A673 (cell line): ENCODE measurements around the gene GRM3. TPM values are rescaled to one million over a fixed set of nuclear protein-coding genes. Genes with fewer than 3 reads are reported as not detected.

ENCODE experiments used
- BruUV-seq: library from RNA; stranded (reverse); fragments of 400-500 nt; replicated peaks from 2 replicates; lab custom pipeline; 2021; lab: Mats Ljungman, UMichigan
- CTCF ChIA-PET: fragments of 300-600 bp; sonication (Branson Sonifier 250); formaldehyde crosslinking; loops from one replicate; lab custom pipeline; 2022; ENCODE audit warnings: antibody characterized with exemption; lab: Charles Lee
- POLR2A ChIA-PET: fragments of 300-600 bp; sonication (Branson Sonifier 250); formaldehyde crosslinking; loops from one replicate; lab custom pipeline; 2022; ENCODE audit warnings: antibody characterized with exemption; ENCODE audit not compliant: low non-redundant PET; lab: Charles Lee
- DNase-seq: peaks from one replicate; pipeline ENCODE4 v3.0.0-alpha.2; 2015; ENCODE audit warnings: low spot score
- H3K27ac ChIP-seq: fragments of 200-600 bp; sonication (generic); 2 replicates; pipeline ENCODE4 v1.5.1; 2016; ENCODE audit warnings: mixed run types, low read depth, mild to moderate bottlenecking, mixed read lengths, antibody characterized with exemption, low read length; ENCODE audit not compliant: poor library complexity, severe bottlenecking
- H3K27me3 ChIP-seq: fragments of 200-600 bp; sonication (generic); replicated peaks from 2 replicates; pipeline ENCODE4 v1.6.1; 2017; ENCODE audit warnings: mixed run types, low read depth, mild to moderate bottlenecking, mixed read lengths, antibody characterized with exemption, low read length; ENCODE audit not compliant: insufficient read depth, poor library complexity
- H3K36me3 ChIP-seq: fragments of 200-600 bp; sonication (generic); 2 replicates; pipeline ENCODE4 v1.6.1; 2016; ENCODE audit warnings: mixed run types, mild to moderate bottlenecking, mixed read lengths, antibody characterized with exemption, low read length; ENCODE audit not compliant: insufficient read depth, poor library complexity, severe bottlenecking
- H3K4me1 ChIP-seq: fragments of 200-600 bp; sonication (generic); 2 replicates; pipeline ENCODE4 v1.6.1; 2017; ENCODE audit warnings: mixed run types, mild to moderate bottlenecking, mixed read lengths, antibody characterized with exemption, low read length; ENCODE audit not compliant: insufficient read depth, poor library complexity, severe bottlenecking
- H3K4me3 ChIP-seq: fragments of 200-600 bp; sonication (generic); 2 replicates; pipeline ENCODE4 v1.5.1; 2016; ENCODE audit warnings: low read depth, mixed run types, mild to moderate bottlenecking, mixed read lengths, low read length; ENCODE audit not compliant: poor library complexity, severe bottlenecking
- H3K9me3 ChIP-seq: fragments of 200-600 bp; sonication (generic); 2 replicates; pipeline ENCODE4 v1.6.1; 2016; ENCODE audit warnings: mixed run types, low read depth, mild to moderate bottlenecking, mixed read lengths, antibody characterized with exemption, low read length; ENCODE audit not compliant: poor library complexity, severe bottlenecking
- CTCF ChIP-seq: fragments of 300-800, 200-600 bp; sonication (generic); conservative IDR thresholded peaks from 2 replicates; pipeline ENCODE4 v1.5.1; 2017; ENCODE audit warnings: low read depth, mild to moderate bottlenecking, antibody characterized with exemption, low read length, moderate library complexity, mixed read lengths
- EZH2 ChIP-seq: fragments of 200-600 bp; sonication (generic); IDR thresholded peaks from 2 replicates; pipeline ENCODE4 v1.6.1; 2017; ENCODE audit warnings: borderline replicate concordance, low read depth, mild to moderate bottlenecking, mixed read lengths, antibody characterized with exemption, low read length; ENCODE audit not compliant: poor library complexity, severe bottlenecking
- intact Hi-C: fragments of 100-400 bp; cut with micrococcal nuclease; formaldehyde crosslinking; loops from one replicate; pipeline ENCODE4 v1.10.0; 2022; ENCODE audit not compliant: unreplicated experiment
- total RNA-seq: library from RNA; stranded (reverse); gene quantifications from 2 replicates; pipeline ENCODE4 v1.2.3, GENCODE V29; 2021

GRM3 gene
- total RNA-seq, 1 experiment from 2014 or later, result not detected

- no peak for DNase-seq
- Histone ChIP-seq H3K9me3 (no peaks in the 10 kb centered on the region), H3K4me3 (no peak overlapping the region), H3K27me3 (peaks cover 4% of the 10 kb centered on the region), H3K36me3 (no peaks in the 10 kb centered on the region), H3K27ac (no peak overlapping the region), H3K4me1 (no peaks in the 10 kb centered on the region)
- BruUV-seq, result no TSS peak
- TF ChIP-seq CTCF (no peak), EZH2 (no peak)
- ChIA-PET POLR2A (no interaction called here), CTCF (no interaction called here)
- intact Hi-C loops, result no loop called here
These were observed 240.4 kb downstream of the GRM3 start for GRCh38 chr7:86884152-86884551.

GRCh38 chr7:86889501-86889900, 245.8 kb downstream of the GRM3 start:
- POLR2A ChIA-PET, result no interaction called here
- no peaks in the 10 kb centered on the region for H3K36me3 ChIP-seq
- CTCF ChIA-PET, result no interaction called here
- no TSS peak for BruUV-seq
- peaks cover 11% of the 10 kb centered on the region for H3K27me3 ChIP-seq
- TF ChIP-seq CTCF (no peak), EZH2 (no peak)
- intact Hi-C loops, result no loop called here
- no peaks in the 10 kb centered on the region for H3K4me1 ChIP-seq
- H3K9me3 ChIP-seq, result no peaks in the 10 kb centered on the region
- no peak for DNase-seq
- no peak overlapping the region for H3K27ac ChIP-seq
- no peak overlapping the region for H3K4me3 ChIP-seq

GRCh38 chr7:86898171-86898570, 254.5 kb downstream of the GRM3 start:
- CTCF ChIA-PET, result no interaction called here
- TF ChIP-seq CTCF (no peak), EZH2 (no peak)
- Histone ChIP-seq H3K9me3 (no peaks in the 10 kb centered on the region), H3K27me3 (peaks cover 71% of the 10 kb centered on the region), H3K4me3 (no peak overlapping the region), H3K36me3 (no peaks in the 10 kb centered on the region), H3K4me1 (no peaks in the 10 kb centered on the region), H3K27ac (no peak overlapping the region)
- no TSS peak for BruUV-seq
- POLR2A ChIA-PET, result no interaction called here
- intact Hi-C loops, result no loop called here
- no peak for DNase-seq
